SHP77 (cell line): ENCODE results near the gene ARF3.

Source experiments
- DNase-seq, 2 experiments: peaks; one replicate each; lab custom pipeline; 2025; lab: John Stamatoyannopoulos, UW

ARF3 gene

GRCh38 chr12:48957141-48958048 lies at the start of gene ARF3:
Gene ARF3, minus strand, starts transcription at chr12:48957487. Its CDS starts 16,392 bp downstream, at chr12:48941095.
- DNase-seq = peak; percentile 96

- no peak for DNase-seq
Observed at GRCh38 chr12:49000346-49000745, 43.1 kb upstream of the ARF3 start.

DNA sequence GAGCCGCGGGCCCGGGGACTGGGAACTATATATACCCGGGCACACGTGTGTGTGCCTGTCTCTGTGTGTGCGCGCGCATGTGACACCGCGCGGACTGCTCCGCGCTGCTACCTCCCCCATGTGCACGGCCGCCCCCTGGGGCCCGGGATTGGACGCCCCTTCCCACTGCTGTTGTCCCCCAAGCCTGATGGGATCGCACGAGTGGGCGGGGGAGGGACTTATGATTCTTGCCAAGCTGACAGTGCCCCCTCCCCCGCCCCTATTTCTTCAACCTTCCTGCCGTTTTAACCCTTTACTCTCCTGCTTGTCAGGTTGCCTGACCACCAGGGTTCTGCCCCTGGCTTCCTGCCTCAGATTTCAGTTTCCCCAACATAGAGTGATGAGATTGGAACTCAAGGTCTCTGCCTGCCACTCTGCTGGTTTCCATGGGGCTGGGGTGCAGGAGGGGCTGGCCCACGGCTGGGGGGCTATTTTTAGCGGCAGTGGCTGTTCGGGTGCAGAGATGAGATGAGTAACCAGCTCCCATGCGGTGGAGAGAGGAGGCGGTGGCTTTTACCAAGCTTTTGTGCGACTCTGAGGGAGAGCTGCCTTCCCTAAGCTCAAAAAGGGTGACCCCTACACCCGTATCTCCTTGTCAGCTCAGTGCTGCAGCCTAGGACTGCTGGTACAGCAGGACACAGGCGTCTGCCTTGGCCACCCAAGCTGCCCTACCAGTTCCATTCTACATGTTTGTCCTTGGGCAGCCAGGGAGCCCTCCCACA lies 42.3 kb upstream of the ARF3 start, which contains the start of gene DDN:
Gene DDN (minus strand): TSS at position 5 of the 761 bp plus-strand sequence. CDS start 88 bp downstream, outside the sequence.
- peak; percentile 36 to 65 for DNase-seq

DNA sequence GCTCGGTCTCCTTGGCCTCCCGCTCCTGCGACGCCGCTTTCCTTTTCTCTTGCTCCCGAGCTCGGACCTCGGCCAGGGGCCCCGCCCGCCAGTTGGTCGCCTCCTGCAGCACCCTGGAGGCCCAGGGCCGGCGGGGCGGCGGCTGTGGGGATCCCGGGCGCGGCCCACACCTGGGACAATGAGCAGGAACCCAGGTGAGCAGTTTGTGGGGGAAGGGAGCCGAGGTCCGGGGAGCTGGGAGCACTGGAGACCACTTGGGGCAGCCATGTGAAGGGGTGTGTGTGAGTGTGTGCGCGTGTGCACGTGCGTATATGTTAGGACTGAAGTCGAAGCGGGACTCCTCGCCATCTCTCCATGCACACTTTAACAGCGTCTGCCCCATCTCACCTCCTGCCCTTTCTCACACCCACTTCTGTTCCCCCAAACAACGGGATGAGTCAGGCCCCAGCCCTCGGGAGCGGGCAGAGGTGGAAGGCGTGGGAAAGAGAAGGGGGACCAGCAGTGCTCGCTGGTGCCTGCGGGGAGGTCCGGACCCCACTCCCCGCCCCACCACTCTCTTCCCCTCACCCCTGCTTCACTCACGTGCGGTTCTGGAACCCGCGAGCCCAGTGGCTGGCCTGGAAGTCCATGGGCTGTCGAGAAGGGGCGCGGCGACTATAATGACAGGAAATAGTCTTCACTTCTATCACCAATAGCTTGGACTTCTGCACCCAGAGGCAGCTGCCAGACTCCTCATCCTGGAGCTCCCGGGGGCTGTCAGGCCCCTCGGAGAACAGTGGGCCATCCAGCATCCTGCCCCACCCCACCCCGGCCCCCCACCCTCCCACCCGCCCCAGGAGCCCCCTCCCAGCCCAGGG lies 41.4 kb upstream of the ARF3 start:
- DNase-seq = peak in 1 of 2 experiments; percentile 64

DNA sequence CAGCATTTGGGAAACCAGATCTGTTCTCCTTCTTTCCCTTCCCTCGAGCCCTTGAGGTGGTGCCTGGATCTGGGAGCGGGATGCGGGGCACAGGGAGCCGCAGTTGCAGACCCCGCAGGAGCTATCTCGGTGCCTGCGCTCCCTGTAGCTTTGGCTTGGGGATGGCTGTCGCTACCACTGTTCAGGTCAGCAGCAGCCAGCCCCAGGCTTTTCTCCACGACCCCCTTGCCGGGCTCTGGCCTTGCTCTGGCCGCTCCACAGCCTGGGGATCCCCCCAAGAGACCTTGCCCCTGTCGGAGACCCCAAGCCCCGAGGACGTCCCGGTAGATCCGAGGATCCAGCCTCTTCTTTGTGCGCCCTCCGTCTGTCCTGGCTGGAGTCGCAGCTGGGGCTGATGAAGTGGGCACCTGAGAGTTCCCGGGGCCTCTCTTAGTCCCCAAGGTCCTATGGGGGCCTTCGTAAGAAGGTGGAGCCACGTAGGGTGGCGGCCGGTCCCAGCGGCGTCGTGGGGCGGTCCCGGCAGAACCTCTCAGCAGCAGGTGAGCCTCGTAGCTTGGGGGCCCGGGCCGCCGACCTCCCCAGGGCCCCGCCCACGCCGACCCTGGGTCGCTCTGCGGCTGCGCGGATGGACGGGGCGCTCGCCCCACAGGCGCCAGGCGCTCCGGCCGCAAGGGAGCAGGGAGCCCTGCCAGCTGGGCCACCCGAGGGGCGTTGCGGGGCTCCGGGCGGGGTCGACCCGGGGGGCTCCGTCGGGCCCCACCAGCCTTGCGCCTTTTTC lies 40.6 kb upstream of the ARF3 start:
- peak; percentile 62 to 64 for DNase-seq

DNA sequence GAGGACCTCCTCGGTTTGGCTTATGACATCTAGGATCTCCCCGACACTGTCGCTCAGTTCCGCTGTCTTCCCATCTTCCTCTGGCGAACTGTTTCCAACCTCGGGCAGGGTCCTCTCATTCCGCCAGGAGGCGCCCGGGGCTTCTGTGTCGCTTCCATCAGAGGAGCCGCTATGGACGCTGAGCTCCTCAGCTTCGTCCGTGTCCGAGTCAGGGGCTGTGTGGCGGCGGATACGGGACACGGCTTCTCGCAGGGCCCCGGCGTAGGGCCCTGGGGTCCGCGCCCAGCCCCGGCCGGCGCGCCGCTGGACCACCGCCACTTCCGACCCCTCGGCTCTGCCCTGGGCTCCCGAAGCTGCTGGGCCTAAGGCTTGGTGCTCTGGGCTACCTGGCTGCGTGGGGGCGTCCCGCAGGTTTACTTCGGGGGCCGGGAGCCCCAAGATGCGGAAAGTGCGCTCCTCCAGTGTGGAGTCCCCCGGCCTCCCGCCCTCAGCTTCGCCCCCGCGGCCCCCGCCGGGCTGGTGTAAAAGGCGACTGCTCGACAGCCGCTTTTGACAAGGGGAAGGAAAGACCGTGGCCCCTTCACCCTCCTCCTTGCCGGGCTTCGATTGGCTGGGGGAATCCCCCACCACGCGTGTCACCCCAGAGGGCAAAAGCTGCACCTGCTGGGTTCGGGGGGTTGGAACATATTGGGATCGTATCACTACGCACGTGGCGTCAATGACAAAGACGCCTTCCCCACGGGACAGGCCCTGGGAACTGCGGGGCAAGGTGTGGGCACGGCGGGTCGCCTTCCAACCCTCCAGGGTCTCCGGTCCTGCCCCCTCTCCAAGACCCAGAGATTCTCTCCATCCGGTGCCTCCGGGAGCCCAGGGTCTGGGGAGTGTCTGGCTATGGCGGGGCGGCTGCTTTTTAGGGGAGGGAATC lies 39.8 kb upstream of the ARF3 start:
- peak; percentile 70 to 82 for DNase-seq

GRCh38 chr12:48995086-48995879 lies 38.0 kb upstream of the ARF3 start:
- DNase-seq = peak; percentile 78 to 83

DNA sequence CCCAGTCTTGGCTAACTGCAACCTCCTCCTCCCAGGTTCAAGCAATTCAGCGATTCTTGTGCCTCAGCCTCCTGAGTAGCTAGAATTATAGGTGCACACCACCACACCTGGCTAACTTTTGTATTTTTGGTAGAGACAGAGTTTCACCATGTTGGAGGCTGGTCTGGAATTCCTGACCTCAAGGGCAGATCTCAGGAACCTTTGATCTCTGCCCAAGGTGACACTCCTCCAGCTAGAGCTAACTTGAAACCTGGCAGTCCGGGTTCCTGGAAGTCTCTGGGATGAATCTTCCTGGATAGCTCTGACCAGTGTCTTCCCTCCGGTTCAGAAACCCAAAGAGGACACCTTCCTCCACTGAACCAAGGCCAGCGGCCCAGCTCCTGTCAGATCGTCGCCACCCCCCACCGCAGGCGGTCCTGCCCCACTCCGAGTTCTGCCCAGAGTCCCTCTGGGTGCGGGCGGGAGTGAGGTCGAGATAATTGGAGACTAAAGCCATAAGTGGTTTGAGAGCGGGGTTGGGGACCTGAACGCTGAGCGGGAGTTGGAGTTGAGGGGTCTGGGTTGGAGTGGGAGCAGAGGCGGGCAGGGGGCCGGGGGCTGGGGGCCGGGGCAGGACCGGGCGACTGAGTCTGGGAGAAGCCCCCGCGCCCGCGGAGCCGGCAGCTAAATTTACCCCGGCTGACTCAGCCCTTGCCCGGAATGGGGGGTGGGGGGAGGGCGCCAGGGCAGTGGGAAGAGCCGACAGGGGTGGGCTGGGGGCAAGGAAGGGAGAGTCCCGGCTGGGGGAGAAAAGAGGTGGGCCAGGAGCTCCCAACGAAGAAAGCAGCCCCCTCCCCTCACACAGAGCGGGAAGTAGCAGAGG lies 37.2 kb upstream of the ARF3 start:
- no peak for DNase-seq

GRCh38 chr12:48993787-48994186 lies 36.5 kb upstream of the ARF3 start:
- no peak for DNase-seq

DNA sequence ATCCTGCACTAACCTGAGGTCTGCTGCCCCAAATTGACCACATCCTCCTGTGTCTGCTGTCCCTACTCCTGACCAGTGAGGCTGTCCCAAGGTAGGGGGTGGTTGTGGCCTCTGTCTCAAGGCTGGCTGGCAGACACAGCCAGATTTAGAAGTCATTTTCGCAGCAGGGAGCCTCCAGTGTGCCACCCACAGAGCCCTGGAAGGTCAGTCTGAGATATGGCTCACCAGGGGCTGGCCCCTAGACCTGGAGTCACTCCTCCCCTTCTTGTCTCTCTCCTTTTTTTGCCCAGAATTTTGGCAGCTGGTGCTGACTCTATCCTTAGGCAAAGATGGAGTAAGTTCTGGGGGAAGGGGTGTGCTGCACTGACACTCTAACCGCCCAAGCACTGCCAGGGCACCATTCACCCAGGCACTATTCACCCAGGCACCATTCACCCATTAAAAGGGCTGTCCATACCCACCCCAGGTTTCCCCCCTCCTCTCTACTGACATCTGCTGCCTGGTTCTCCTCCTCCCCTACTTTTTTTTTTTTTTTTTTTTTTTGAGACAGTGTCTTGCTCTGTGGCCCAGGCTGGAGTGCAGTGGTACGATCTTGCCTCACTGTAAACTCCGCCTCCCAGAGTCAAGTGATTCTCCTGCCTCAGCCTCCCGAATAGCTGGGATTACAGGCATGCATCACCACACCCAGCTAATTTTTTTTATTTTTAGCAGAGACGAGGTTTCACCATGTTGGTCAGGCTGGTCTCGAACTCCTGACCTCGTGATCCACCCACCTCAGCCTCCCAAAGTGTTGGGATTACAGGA lies 34.2 kb upstream of the ARF3 start:
- DNase-seq = no peak

DNA sequence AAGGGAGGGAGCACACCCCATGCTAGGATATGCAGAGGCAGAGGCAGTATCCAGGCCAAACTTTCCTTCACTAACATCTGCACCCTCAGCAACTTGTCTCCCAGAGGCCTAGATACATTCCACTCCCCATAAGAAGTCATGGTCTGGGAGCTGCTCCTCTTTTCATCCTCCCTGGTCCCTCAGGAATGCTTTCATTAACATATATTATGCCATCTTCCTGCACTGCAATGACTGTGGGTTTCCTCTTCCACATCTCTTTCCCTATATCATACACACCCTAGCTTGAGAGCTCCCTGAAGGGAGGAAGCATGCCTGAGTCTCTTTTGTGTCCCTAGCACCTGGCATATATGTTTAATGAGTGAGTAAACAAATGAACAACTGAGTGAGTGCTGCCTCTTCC lies 33.3 kb upstream of the ARF3 start:
- peak in 1 of 2 experiments; percentile 41 for DNase-seq

DNA sequence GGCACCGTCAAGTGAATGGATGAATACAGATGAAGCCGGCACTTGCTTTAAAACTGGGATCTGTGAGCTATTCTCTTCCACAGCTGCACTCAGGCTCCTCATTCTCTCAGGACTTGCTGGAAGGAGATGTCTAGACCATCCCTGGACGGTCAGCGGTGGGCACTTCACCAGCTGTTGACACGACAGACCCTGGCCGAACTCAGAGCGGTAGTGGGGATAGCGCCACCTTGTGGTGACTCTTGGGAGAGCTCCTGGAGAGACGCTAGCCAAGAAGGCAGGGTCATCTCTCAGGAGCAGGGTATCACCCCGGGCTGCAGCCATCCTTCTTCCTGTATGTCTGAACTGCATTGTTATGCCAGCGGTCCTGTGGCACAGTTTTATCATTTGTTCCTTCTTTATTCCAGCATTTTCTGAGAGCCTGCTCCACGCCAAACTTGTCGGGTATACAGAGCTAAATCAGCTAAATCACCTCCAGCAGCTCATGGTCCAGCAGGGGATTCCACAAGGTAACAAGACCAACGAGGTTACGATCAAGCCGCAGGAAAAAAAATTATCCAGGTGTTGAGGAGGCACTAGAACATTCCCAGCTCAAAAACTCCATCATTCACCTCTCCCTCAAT lies 30.9 kb upstream of the ARF3 start:
- peak; percentile 24 to 29 for DNase-seq

GRCh38 chr12:48986720-48987291 lies 29.5 kb upstream of the ARF3 start:
- no peak for DNase-seq

- peak in 1 of 2 experiments; percentile 16 for DNase-seq
Observed at GRCh38 chr12:48985901-48986300, 28.6 kb upstream of the ARF3 start.

DNA sequence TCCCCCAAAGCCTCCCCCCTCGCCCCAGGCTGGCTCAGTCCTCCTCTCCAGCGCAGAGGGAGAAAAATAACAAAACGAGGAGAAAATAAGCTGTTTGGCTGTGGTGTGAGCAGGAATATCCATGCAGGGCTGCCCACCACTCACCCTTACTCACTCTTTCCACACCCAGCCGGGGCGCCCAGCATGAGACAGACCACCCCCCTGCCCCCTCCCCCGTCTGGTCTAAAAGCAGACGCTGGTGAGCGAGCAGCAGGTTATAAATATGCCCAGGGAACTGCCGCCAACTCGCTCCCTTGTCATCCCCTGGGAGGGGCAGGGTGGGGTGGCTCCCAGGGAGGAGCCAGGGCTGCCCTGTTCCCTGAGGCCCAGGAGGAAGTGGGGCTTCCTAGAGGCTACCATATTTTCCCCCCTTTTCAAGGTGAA lies 28.2 kb upstream of the ARF3 start:
- DNase-seq = no peak

- no peak for DNase-seq
Observed at GRCh38 chr12:48982397-48983080, 25.3 kb upstream of the ARF3 start.
